Fibroblast of pulmonary artery (primary cell): ENCODE results near the gene KIAA0040.

Source experiments
- DNase-seq: peaks from one replicate; pipeline ENCODE4 v3.0.0-alpha.2; 2010; ENCODE audit warnings: low read depth
- H3K4me3 ChIP-seq: replicated peaks from 2 replicates; pipeline ENCODE4 v1.5.1; 2011; ENCODE audit warnings: low read depth, mild to moderate bottlenecking, control low read depth, low read length, moderate library complexity
- CTCF ChIP-seq: IDR thresholded peaks from 2 replicates; pipeline ENCODE4 v1.5.1; 2011; ENCODE audit warnings: mild to moderate bottlenecking, control low read depth, low read length, inconsistent platforms; ENCODE audit errors: missing control alignments

KIAA0040 gene

GRCh38 chr1:175146529-175147213, 45.9 kb downstream of the KIAA0040 start:
- TF ChIP-seq CTCF, result peak; percentile 97
- DNase-seq, result peak; percentile 60
- H3K4me3 ChIP-seq, result no peak overlapping the region

GRCh38 chr1:175145899-175146528, 46.6 kb downstream of the KIAA0040 start:
- no peak for DNase-seq
- TF ChIP-seq CTCF, result no peak
- H3K4me3 ChIP-seq, result no peak overlapping the region

- no peak for DNase-seq
- TF ChIP-seq CTCF, result no peak
- H3K4me3 ChIP-seq, result no peak overlapping the region
Observed at GRCh38 chr1:175138579-175138978, 54.0 kb downstream of the KIAA0040 start.

- H3K4me3 ChIP-seq, result no peak overlapping the region
- TF ChIP-seq CTCF, result no peak
- DNase-seq, result no peak
Observed at GRCh38 chr1:175137369-175137768, 55.2 kb downstream of the KIAA0040 start.

- no peak for TF ChIP-seq CTCF
- H3K4me3 ChIP-seq, result no peak overlapping the region
- no peak for DNase-seq
Observed at GRCh38 chr1:175136246-175136645, 56.3 kb downstream of the KIAA0040 start.

- no peak for DNase-seq
- no peak for TF ChIP-seq CTCF
Observed at GRCh38 chr1:175134500-175134899, 58.1 kb downstream of the KIAA0040 start.

More at GRCh38 chr1:175134500-175134899, 58.1 kb downstream of the KIAA0040 start:
- no peak overlapping the region for H3K4me3 ChIP-seq
